ENCODE results near the gene TNP2. TPM values are rescaled to one million over a fixed set of nuclear protein-coding genes. Genes with fewer than 3 reads are reported as not detected.

Gene TNP2
- total and polyA plus RNA-seq, 9 of the 15 experiments (the other 6 are each of a cell fraction or from before 2014, with no cell fraction given), result not detected

- TF ChIP-seq ZBTB40 (IDR thresholded peaks at IDR 0.05), result peak; percentile 23; the same call in 1 of the 2 replicates
- TF ChIP-seq ZBTB40 (CRISPR knock-in tag; IDR thresholded peaks at IDR 0.05), result no peak
- TF ChIP-seq KDM2B (CRISPR knock-in tag; IDR thresholded peaks at IDR 0.05), result no peak
- peak; percentile 53 for TF ChIP-seq ELF1 (tag; IDR thresholded peaks at IDR 0.05)
- peak; percentile 74 for TF ChIP-seq HIVEP1 (CRISPR knock-in tag; IDR thresholded peaks at IDR 0.05)
- peak; percentile 68 for TF ChIP-seq DACH1 (IDR thresholded peaks at IDR 0.05; ENCODE audit: partially characterized antibody)
- no peak for TF ChIP-seq SNAPC5 (CRISPR knock-in tag; IDR thresholded peaks at IDR 0.05)
- TF ChIP-seq EP400 (IDR thresholded peaks at IDR 0.05), result peak; percentile 84
- TF ChIP-seq HCFC1 (IDR thresholded peaks at IDR 0.05; ENCODE audit: low read depth, low read length), result no peak
- no peak for TF ChIP-seq HBP1 (CRISPR knock-in tag; IDR thresholded peaks at IDR 0.05)
- TF ChIP-seq IFI16 (CRISPR knock-in tag; IDR thresholded peaks at IDR 0.05), result 0 out of 2 replicates have a peak, but pooled peaks have one; percentile 55
- no peak for TF ChIP-seq RFX5 (IDR thresholded peaks at IDR 0.05; ENCODE audit: low read depth, low read length)
- TF ChIP-seq COPS2 (conservative IDR thresholded peaks at IDR 0.05), result no peak
- TF ChIP-seq ZSCAN32 (CRISPR knock-in tag; IDR thresholded peaks at IDR 0.05), result no peak
- TF ChIP-seq ZNF655 (CRISPR knock-in tag; IDR thresholded peaks at IDR 0.05), result no peak
- peak; percentile 92 for TF ChIP-seq MTA3 (IDR thresholded peaks at IDR 0.05; ENCODE audit: borderline replicate concordance)
- TF ChIP-seq ARNT (IDR thresholded peaks at IDR 0.05), result 0 out of 4 replicates have a peak, but pooled peaks of 1 of the 2 experiments have one; percentile 8
Measured at GRCh38 chr16:11232852-11233726, 36.0 kb downstream of the TNP2 start (continued).

Measured in K562 (cell line).